ENCODE data around the gene ZNF692.

Gene ZNF692

GRCh38 chr1:248816042-248816851 is 42.6 kb downstream of the ZNF692 start:
- no peaks in the 10 kb centered on the region for H3K4me1 ChIP-seq
- TF ChIP-seq CTCF (IDR thresholded peaks at IDR 0.05; ENCODE audit: low read depth, low read length): no peak
- H3K9me3 ChIP-seq: no peaks in the 10 kb centered on the region
- no peak overlapping the region for H3K4me3 ChIP-seq (ENCODE audit: low read depth, low read length)
- no peak for DNase-seq
- peaks cover 62% of the 10 kb centered on the region for H3K36me3 ChIP-seq
- no peaks in the 10 kb centered on the region for H3K27me3 ChIP-seq

GRCh38 chr1:248815407-248816034 is 43.4 kb downstream of the ZNF692 start:
- no peak for TF ChIP-seq CTCF (IDR thresholded peaks at IDR 0.05; ENCODE audit: low read depth, low read length)
- Histone ChIP-seq H3K27me3 (no peaks in the 10 kb centered on the region), H3K9me3 (no peaks in the 10 kb centered on the region), H3K4me1 (no peaks in the 10 kb centered on the region), H3K4me3 (ENCODE audit: low read depth, low read length) (no peak overlapping the region), H3K36me3 (peaks cover 55% of the 10 kb centered on the region)
- no peak for DNase-seq

DNA sequence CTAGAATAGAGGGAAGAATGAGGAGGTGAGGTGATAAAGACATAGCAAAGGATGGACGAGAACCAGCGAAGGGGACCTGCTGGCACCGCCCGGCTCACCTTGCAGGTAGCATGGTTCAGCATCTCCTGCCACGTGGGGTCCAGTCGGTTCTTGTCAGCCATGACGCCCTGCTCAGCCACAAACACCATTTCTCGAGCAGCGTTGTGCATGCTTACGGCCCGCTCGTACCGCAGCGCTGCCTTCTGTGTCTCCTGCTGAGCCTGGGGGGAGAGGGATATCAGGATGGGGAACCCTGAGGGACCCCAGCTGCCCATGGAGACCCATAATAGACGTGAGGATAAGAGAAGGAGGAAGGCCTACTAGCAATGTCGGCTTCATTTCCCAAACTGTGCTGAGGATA is 44.5 kb downstream of the ZNF692 start:
- TF ChIP-seq CTCF (IDR thresholded peaks at IDR 0.05; ENCODE audit: low read depth, low read length): no peak
- Histone ChIP-seq H3K9me3 (no peaks in the 10 kb centered on the region), H3K36me3 (peaks cover 50% of the 10 kb centered on the region), H3K27me3 (no peaks in the 10 kb centered on the region), H3K4me1 (no peaks in the 10 kb centered on the region), H3K4me3 (ENCODE audit: low read depth, low read length) (no peak overlapping the region)
- no peak for DNase-seq

DNA sequence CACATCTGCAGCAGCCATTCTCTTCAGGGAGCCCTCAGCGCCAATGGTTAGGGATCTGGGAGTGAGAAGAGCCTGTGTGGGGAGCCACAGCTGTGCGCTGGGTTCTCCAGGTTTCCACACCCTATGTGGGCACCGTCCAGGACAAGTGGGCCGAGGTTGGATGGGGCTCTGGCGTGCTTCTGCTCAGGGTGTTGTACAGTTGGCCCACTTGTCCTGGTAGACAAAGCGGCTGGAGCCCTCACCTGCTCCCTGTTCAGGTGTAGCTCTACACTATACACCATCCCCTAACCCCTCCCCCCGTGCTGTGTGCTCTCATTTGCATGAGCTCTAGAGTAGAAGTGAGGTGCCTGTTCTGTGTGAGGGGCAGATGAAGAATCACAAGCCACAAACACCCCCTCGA is 45.3 kb downstream of the ZNF692 start:
- no peak for TF ChIP-seq CTCF (IDR thresholded peaks at IDR 0.05; ENCODE audit: low read depth, low read length)
- Histone ChIP-seq H3K36me3 (peaks cover 45% of the 10 kb centered on the region), H3K4me3 (ENCODE audit: low read depth, low read length) (no peak overlapping the region), H3K9me3 (no peaks in the 10 kb centered on the region), H3K4me1 (no peaks in the 10 kb centered on the region), H3K27me3 (no peaks in the 10 kb centered on the region)
- no peak for DNase-seq

DNA sequence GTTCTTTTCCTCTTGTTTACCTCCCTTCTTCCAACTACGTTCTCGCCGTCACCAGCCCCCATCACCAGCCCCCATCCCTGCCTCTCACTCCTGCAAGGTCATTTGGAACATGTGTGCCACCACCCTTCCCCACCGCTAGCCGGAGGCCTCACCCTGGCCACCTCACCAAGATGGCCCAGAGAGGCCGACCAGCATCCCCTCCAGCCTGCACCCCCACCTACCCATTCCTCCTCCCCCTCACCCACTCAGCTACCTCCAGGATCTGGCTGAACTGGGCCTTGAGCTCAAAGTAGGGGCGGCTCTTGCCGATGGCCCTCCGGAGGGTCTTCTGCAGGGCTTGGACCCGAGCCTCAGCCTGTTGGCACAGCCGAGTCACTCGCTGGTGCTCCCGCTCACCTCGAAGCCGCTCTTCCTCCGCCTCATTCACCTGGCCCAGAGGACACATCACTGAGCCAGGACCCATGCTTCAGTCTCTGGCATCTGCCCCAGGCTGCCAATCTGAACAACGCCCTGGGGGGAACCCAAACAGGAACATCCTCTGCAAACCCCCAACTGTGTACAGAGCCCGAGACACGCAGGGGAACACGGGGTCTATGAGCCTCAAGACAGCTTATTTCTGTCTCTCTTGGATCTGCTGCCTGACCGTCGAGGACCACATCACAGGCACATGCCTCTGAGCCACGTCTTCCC is 46.0 kb downstream of the ZNF692 start:
- no peaks in the 10 kb centered on the region for H3K9me3 ChIP-seq
- peaks cover 45% of the 10 kb centered on the region for H3K36me3 ChIP-seq
- no peak for TF ChIP-seq CTCF (IDR thresholded peaks at IDR 0.05; ENCODE audit: low read depth, low read length)
- H3K4me1 ChIP-seq: no peaks in the 10 kb centered on the region
- no peak overlapping the region for H3K4me3 ChIP-seq (ENCODE audit: low read depth, low read length)
- no peak for DNase-seq
- no peaks in the 10 kb centered on the region for H3K27me3 ChIP-seq

Data from BE2C (cell line).